Loucy (cell line): ENCODE results near the gene GRB7.
A peak's percentile ranks its signal among the peaks of the same experiment; 100 is the strongest.

ENCODE experiments used
- H2AFZ ChIP-seq: fragments of 200-600 bp; sonication (generic); 2 replicates; pipeline ENCODE4 v1.6.0; 2016; ENCODE audit warnings: antibody characterized with exemption, mild to moderate bottlenecking, low read length, moderate library complexity
- H3F3A ChIP-seq: fragments of 200-600 bp; 2 replicates; pipeline ENCODE4 v1.6.0; 2016; ENCODE audit warnings: antibody characterized with exemption, low read depth, mild to moderate bottlenecking
- H3K27me3 ChIP-seq: fragments of 200-600 bp; sonication (generic); 2 replicates; pipeline ENCODE4 v1.6.1; 2014; ENCODE audit warnings: low read length, mild to moderate bottlenecking; ENCODE audit not compliant: insufficient read depth, poor library complexity, severe bottlenecking
- H3K36me3 ChIP-seq: fragments of 200-600 bp; sonication (generic); 2 replicates; pipeline ENCODE4 v1.6.1; 2016; ENCODE audit warnings: low read length; ENCODE audit not compliant: insufficient read depth
- H3K4me1 ChIP-seq: fragments of 200-600 bp; sonication (generic); 2 replicates; pipeline ENCODE4 v1.5.1; 2014; ENCODE audit warnings: low read length, mild to moderate bottlenecking; ENCODE audit not compliant: insufficient read depth, poor library complexity, severe bottlenecking
- H3K4me2 ChIP-seq: fragments of 200-600 bp; sonication (generic); 2 replicates; pipeline ENCODE4 v1.6.0; 2014; ENCODE audit warnings: antibody characterized with exemption, low read length, low read depth, mild to moderate bottlenecking; ENCODE audit not compliant: poor library complexity, severe bottlenecking
- H3K4me3 ChIP-seq: fragments of 200-600 bp; sonication (generic); 2 replicates; pipeline ENCODE4 v1.5.1; 2014; ENCODE audit warnings: low read length, mild to moderate bottlenecking, mixed read lengths; ENCODE audit not compliant: poor library complexity, severe bottlenecking
- H3K79me2 ChIP-seq: fragments of 200-600 bp; sonication (generic); 2 replicates; pipeline ENCODE4 v1.6.1; 2014; ENCODE audit warnings: low read length; ENCODE audit not compliant: insufficient read depth
- H3K9ac ChIP-seq: fragments of 200-600 bp; sonication (generic); 2 replicates; pipeline ENCODE4 v1.6.0; 2014; ENCODE audit warnings: mild to moderate bottlenecking, low read depth, low read length, moderate library complexity; ENCODE audit not compliant: poor library complexity, severe bottlenecking
- H3K9me2 ChIP-seq: fragments of 200-600 bp; sonication (generic); replicated peaks from 2 replicates; pipeline ENCODE4 v1.6.1; 2016; ENCODE audit warnings: low read depth, low read length, mixed read lengths
- H3K9me3 ChIP-seq: fragments of 200-600 bp; sonication (generic); 2 replicates; pipeline ENCODE4 v1.6.1; 2014; ENCODE audit warnings: mild to moderate bottlenecking, antibody characterized with exemption, low read length, low read depth; ENCODE audit not compliant: insufficient read depth
- H4K20me1 ChIP-seq: fragments of 200-600 bp; sonication (generic); 2 replicates; pipeline ENCODE4 v1.6.0; 2014; ENCODE audit warnings: antibody characterized with exemption, low read length, mild to moderate bottlenecking; ENCODE audit not compliant: insufficient read depth, poor library complexity, severe bottlenecking
- EZH2phosphoT487 ChIP-seq: fragments of 200-600 bp; IDR thresholded peaks from 2 replicates; pipeline ENCODE4 v1.6.1; 2018; ENCODE audit warnings: antibody characterized with exemption, mild to moderate bottlenecking, moderate library complexity, borderline replicate concordance
- TF ChIP-seq, protein P1 (sequence below): fragments of 200-600 bp; sonication (generic); conservative IDR thresholded peaks from 2 replicates; pipeline ENCODE4 v1.5.1; 2014; ENCODE audit warnings: mild to moderate bottlenecking, antibody characterized with exemption, low read length

GRB7 gene

GRCh38 chr17:39755554-39756379 lies 18.0 kb downstream of the GRB7 start:
- no peaks in the 10 kb centered on the region for H4K20me1 ChIP-seq
- H3K4me3 ChIP-seq, result peak overlapping the region; percentile 85
- H3F3A ChIP-seq, result no peaks in the 10 kb centered on the region; the same call in 1 of the 2 replicates
- H3K9ac ChIP-seq, result peak overlapping the region; percentile 88
- H3K4me2 ChIP-seq, result peak overlapping the region; percentile 68
- H3K27me3 ChIP-seq, result no peaks in the 10 kb centered on the region
- H3K79me2 ChIP-seq, result no peaks in the 10 kb centered on the region
- H3K9me3 ChIP-seq, result no peaks in the 10 kb centered on the region
- no peak for TF ChIP-seq EZH2phosphoT487
- TF ChIP-seq, protein P1, sequence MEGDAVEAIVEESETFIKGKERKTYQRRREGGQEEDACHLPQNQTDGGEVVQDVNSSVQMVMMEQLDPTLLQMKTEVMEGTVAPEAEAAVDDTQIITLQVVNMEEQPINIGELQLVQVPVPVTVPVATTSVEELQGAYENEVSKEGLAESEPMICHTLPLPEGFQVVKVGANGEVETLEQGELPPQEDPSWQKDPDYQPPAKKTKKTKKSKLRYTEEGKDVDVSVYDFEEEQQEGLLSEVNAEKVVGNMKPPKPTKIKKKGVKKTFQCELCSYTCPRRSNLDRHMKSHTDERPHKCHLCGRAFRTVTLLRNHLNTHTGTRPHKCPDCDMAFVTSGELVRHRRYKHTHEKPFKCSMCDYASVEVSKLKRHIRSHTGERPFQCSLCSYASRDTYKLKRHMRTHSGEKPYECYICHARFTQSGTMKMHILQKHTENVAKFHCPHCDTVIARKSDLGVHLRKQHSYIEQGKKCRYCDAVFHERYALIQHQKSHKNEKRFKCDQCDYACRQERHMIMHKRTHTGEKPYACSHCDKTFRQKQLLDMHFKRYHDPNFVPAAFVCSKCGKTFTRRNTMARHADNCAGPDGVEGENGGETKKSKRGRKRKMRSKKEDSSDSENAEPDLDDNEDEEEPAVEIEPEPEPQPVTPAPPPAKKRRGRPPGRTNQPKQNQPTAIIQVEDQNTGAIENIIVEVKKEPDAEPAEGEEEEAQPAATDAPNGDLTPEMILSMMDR, result no peak
- no peaks in the 10 kb centered on the region for H3K36me3 ChIP-seq
- peaks cover 34% of the 10 kb centered on the region for H3K4me1 ChIP-seq
- H3K9me2 ChIP-seq, result no peaks in the 10 kb centered on the region
- no peak overlapping the region for H2AFZ ChIP-seq

GRCh38 chr17:39756380-39757079 lies 18.8 kb downstream of the GRB7 start:
- H3F3A ChIP-seq, result no peaks in the 10 kb centered on the region; the same call in 1 of the 2 replicates
- H3K9me2 ChIP-seq, result no peaks in the 10 kb centered on the region
- H3K9ac ChIP-seq, result peak overlapping the region; percentile 18
- no peaks in the 10 kb centered on the region for H3K27me3 ChIP-seq
- no peak overlapping the region for H2AFZ ChIP-seq
- TF ChIP-seq EZH2phosphoT487, result no peak
- TF ChIP-seq, protein P1, result no peak
- no peaks in the 10 kb centered on the region for H3K36me3 ChIP-seq
- H3K4me3 ChIP-seq, result no peak overlapping the region
- H4K20me1 ChIP-seq, result no peaks in the 10 kb centered on the region
- no peaks in the 10 kb centered on the region for H3K9me3 ChIP-seq
- no peaks in the 10 kb centered on the region for H3K79me2 ChIP-seq
- H3K4me2 ChIP-seq, result peak overlapping the region; percentile 68
- peaks cover 34% of the 10 kb centered on the region for H3K4me1 ChIP-seq

GRCh38 chr17:39757176-39757662 lies 19.5 kb downstream of the GRB7 start:
- Histone ChIP-seq H2AFZ (no peak overlapping the region), H3K36me3 (no peaks in the 10 kb centered on the region), H3K27me3 (no peaks in the 10 kb centered on the region), H3K9me3 (no peaks in the 10 kb centered on the region), H3K79me2 (no peaks in the 10 kb centered on the region), H3K9me2 (no peaks in the 10 kb centered on the region), H4K20me1 (no peaks in the 10 kb centered on the region), H3K4me3 (no peak overlapping the region), H3F3A (no peaks in the 10 kb centered on the region; the same call in 1 of the 2 replicates), H3K4me2 (no peak overlapping the region), H3K9ac (no peak overlapping the region), H3K4me1 (peaks cover 34% of the 10 kb centered on the region)
- TF ChIP-seq EZH2phosphoT487, result no peak
- TF ChIP-seq, protein P1, result no peak
